ENCODE data around the gene LRRC4.

Gene LRRC4

DNA sequence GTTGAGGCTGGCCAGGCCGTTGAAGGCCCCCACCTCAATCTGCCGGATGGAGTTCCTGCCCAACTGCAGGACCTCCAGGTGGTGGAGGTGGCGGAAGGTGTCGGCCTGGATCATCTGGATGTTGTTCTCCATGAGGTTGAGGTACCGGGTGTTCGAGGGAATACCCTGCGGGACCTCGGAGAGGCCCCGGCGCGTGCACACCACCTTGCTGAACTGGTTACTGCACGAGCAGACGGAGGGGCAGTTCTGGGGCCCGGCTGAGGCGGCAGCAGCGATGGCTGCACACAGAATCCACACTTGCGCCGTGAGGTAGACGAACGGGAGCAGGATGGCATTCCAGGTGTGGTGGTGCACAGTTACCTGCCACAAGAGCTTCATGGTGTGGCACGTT, 979 bp downstream of the LRRC4 start:
- Histone ChIP-seq H3K27me3 (ENCODE audit: insufficient read depth, low read depth, severe bottlenecking) (peaks cover 20% of the 10 kb centered on the region), H3K36me3 (peaks cover 8% of the 10 kb centered on the region), H3K9me3 (ENCODE audit: severe bottlenecking) (no peaks in the 10 kb centered on the region), H3K27ac (no peak overlapping the region), H3K4me3 (ENCODE audit: low read depth, low read length) (no peak overlapping the region; the same call in 1 of the 2 replicates)
- DNase-seq, result no peak
- TF ChIP-seq, protein P1, sequence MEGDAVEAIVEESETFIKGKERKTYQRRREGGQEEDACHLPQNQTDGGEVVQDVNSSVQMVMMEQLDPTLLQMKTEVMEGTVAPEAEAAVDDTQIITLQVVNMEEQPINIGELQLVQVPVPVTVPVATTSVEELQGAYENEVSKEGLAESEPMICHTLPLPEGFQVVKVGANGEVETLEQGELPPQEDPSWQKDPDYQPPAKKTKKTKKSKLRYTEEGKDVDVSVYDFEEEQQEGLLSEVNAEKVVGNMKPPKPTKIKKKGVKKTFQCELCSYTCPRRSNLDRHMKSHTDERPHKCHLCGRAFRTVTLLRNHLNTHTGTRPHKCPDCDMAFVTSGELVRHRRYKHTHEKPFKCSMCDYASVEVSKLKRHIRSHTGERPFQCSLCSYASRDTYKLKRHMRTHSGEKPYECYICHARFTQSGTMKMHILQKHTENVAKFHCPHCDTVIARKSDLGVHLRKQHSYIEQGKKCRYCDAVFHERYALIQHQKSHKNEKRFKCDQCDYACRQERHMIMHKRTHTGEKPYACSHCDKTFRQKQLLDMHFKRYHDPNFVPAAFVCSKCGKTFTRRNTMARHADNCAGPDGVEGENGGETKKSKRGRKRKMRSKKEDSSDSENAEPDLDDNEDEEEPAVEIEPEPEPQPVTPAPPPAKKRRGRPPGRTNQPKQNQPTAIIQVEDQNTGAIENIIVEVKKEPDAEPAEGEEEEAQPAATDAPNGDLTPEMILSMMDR (IDR thresholded peaks at IDR 0.05; ENCODE audit: low read depth, low read length), result no peak

DNA sequence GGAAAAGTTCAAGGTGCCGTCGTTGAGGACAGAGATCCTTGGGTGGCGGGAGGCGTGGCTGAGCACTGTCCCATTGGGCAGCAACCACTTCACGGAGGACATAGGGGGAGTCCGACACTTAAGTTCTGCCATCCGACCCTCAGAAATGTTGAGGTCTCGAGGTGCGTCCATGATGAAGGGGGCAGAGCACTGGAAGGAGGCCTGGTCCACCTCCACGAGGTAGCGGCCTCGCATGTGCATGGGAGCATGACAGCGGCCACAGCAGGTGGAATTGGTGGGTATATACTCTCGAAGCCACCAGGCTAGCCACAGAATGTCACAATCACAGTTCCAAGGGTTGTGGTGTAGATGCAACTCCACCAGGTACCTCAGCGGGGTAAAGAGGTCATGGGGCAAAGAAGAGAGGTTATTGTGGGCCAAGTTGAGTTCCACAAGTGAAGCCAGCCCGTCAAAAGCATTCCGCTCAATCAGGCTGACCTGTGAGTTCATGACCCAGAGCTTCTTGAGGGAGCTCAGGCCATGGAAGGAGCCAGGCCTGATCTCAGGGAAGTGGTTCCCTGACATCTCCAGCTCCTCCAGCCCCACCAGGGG, 1.7 kb downstream of the LRRC4 start:
- H3K27ac ChIP-seq, result no peak overlapping the region
- H3K36me3 ChIP-seq, result peaks cover 8% of the 10 kb centered on the region
- H3K4me3 ChIP-seq (ENCODE audit: low read depth, low read length), result no peak overlapping the region

DNA sequence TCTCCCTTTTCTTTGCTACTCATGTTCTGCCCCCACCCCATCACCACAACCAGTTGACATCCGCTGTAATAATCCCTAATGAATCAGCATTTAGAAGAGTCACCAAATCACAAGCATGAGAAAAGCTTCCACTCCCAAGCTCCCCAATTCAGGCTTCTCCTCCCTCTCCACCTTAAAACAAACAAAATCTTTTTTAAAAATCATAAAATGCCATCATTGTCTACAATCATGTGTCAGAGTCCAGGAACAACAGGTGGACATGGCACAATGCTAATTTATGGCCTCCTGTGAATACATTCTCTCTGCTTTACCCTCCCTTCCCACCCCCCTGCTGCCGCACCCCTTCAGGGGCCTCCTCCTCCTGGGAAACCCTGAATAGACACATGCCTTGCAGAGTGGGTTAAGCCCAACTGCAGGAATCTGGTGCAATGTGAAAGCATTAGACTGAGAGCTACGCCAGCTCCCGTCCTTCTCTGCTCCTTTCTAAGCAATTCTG, 3.7 kb downstream of the LRRC4 start:
- Histone ChIP-seq H3K27me3 (ENCODE audit: insufficient read depth, low read depth, severe bottlenecking) (peaks cover 6% of the 10 kb centered on the region), H3K4me3 (ENCODE audit: low read depth, low read length) (no peak overlapping the region), H3K36me3 (peaks cover 12% of the 10 kb centered on the region), H3K27ac (no peak overlapping the region), H3K9me3 (ENCODE audit: severe bottlenecking) (no peaks in the 10 kb centered on the region)
- DNase-seq, result no peak
- TF ChIP-seq, protein P1 (IDR thresholded peaks at IDR 0.05; ENCODE audit: low read depth, low read length), result no peak

More for the DNA sequence above, 1.7 kb downstream of the LRRC4 start:
- TF ChIP-seq, protein P1 (IDR thresholded peaks at IDR 0.05; ENCODE audit: low read depth, low read length), result no peak
- Histone ChIP-seq H3K27me3 (ENCODE audit: insufficient read depth, low read depth, severe bottlenecking) (peaks cover 20% of the 10 kb centered on the region), H3K9me3 (ENCODE audit: severe bottlenecking) (no peaks in the 10 kb centered on the region)
- DNase-seq, result no peak

DNA sequence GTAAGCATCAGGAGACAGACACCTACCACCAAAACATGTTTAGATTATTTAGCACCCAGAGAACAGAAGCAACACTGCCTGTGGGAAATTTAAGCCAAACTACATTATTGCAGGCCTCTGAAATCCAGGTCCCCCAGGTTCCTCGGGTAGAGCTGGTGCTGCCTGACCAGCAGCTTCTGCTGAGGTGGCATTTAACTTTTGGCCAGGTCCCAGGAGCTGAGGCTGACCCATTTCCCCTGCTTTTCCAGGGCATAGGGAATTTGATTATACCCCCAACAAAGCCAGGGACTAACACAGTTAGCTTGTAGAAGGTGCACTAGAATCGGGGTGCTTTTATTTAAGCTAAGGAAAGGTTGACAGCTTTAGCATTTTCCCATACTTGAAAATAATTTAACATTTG, 4.7 kb downstream of the LRRC4 start:
- no peaks in the 10 kb centered on the region for H3K9me3 ChIP-seq (ENCODE audit: severe bottlenecking)
- no peak overlapping the region for H3K27ac ChIP-seq
- H3K4me3 ChIP-seq (ENCODE audit: low read depth, low read length), result no peak overlapping the region
- peaks cover 5% of the 10 kb centered on the region for H3K27me3 ChIP-seq (ENCODE audit: insufficient read depth, low read depth, severe bottlenecking)
- no peak for DNase-seq
- TF ChIP-seq, protein P1 (IDR thresholded peaks at IDR 0.05; ENCODE audit: low read depth, low read length), result no peak
- H3K36me3 ChIP-seq, result peaks cover 12% of the 10 kb centered on the region

DNA sequence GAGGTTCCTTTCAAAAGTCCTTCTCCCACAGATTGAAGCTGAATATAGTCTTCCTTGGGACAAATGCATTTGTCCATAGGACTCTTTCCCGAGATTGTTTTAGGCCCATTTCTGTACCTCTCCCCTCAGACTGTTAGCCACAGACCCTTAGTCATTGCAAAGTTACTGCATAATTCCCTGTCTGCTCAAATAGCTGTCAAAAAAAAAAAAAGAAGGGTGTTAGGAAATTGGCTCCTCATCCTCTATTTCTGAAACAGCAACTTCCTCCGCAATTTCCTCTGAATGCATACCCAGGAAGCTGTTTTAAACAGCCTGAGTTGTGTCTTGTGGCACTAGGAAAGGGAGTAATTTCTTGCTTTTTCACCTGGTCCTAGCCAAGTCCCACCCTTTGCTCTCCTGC, 5.4 kb downstream of the LRRC4 start:
- Histone ChIP-seq H3K36me3 (peaks cover 12% of the 10 kb centered on the region), H3K9me3 (ENCODE audit: severe bottlenecking) (no peaks in the 10 kb centered on the region), H3K27me3 (ENCODE audit: insufficient read depth, low read depth, severe bottlenecking) (peaks cover 5% of the 10 kb centered on the region), H3K27ac (no peak overlapping the region), H3K4me3 (ENCODE audit: low read depth, low read length) (no peak overlapping the region)
- TF ChIP-seq, protein P1 (IDR thresholded peaks at IDR 0.05; ENCODE audit: low read depth, low read length), result no peak
- DNase-seq, result no peak

DNA sequence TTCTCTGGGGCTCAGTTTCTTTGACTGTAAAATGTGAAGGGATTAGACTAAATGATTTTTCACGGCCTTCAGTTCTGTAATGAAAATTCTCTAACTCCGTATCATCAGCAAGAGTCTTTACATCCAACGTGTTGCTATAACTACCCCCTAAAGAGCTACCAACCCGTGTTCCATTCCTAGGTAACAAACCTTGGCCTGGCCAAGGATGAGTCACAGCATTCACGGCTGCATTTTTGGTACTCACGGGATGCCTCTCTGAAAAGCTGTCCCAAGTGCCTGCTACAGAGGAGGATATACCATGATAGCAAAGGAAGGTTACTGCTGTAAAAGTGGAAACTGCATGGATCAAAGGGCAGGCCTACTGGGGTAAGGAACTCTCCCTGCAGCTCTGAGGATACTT, 5.9 kb downstream of the LRRC4 start:
- Histone ChIP-seq H3K9me3 (ENCODE audit: severe bottlenecking) (no peaks in the 10 kb centered on the region), H3K36me3 (peaks cover 14% of the 10 kb centered on the region), H3K27me3 (ENCODE audit: insufficient read depth, low read depth, severe bottlenecking) (peaks cover 1% of the 10 kb centered on the region), H3K4me3 (ENCODE audit: low read depth, low read length) (no peak overlapping the region), H3K27ac (no peak overlapping the region)
- TF ChIP-seq, protein P1 (IDR thresholded peaks at IDR 0.05; ENCODE audit: low read depth, low read length), result no peak
- DNase-seq, result no peak
